ENCODE data around the gene RGS11.

DNA sequence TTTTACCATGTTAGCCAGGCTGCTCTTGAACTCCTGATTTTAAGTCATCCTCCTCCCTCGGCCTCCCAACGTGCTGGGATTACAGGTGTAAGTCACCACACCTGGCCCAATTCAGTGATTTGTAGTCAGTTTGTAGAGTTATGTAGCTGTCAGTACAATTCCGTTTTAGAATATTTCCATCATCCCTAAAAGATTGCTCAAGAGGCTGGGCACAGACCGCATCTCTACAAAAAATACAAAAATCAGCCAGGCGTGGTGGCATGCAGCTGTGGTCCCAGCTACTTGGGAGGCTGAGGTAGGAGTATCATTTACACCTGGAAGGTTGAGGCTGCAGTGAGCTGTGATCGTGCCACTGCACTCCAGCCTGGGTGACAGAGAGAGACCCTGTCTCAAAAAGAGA lies 20.6 kb downstream of the RGS11 start:
- TF ChIP-seq, protein P1, sequence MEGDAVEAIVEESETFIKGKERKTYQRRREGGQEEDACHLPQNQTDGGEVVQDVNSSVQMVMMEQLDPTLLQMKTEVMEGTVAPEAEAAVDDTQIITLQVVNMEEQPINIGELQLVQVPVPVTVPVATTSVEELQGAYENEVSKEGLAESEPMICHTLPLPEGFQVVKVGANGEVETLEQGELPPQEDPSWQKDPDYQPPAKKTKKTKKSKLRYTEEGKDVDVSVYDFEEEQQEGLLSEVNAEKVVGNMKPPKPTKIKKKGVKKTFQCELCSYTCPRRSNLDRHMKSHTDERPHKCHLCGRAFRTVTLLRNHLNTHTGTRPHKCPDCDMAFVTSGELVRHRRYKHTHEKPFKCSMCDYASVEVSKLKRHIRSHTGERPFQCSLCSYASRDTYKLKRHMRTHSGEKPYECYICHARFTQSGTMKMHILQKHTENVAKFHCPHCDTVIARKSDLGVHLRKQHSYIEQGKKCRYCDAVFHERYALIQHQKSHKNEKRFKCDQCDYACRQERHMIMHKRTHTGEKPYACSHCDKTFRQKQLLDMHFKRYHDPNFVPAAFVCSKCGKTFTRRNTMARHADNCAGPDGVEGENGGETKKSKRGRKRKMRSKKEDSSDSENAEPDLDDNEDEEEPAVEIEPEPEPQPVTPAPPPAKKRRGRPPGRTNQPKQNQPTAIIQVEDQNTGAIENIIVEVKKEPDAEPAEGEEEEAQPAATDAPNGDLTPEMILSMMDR (IDR thresholded peaks at IDR 0.05) = no peak
- no peak for TF ChIP-seq POLR2A (IDR thresholded peaks at IDR 0.05)
